ENCODE data around the gene GPD1. TPM values are rescaled to one million over a fixed set of nuclear protein-coding genes. Genes with fewer than 3 reads are reported as not detected.

Gene GPD1
- polyA plus RNA-seq, 4 donors: 97.1 to 198 (median 157) TPM

DNA sequence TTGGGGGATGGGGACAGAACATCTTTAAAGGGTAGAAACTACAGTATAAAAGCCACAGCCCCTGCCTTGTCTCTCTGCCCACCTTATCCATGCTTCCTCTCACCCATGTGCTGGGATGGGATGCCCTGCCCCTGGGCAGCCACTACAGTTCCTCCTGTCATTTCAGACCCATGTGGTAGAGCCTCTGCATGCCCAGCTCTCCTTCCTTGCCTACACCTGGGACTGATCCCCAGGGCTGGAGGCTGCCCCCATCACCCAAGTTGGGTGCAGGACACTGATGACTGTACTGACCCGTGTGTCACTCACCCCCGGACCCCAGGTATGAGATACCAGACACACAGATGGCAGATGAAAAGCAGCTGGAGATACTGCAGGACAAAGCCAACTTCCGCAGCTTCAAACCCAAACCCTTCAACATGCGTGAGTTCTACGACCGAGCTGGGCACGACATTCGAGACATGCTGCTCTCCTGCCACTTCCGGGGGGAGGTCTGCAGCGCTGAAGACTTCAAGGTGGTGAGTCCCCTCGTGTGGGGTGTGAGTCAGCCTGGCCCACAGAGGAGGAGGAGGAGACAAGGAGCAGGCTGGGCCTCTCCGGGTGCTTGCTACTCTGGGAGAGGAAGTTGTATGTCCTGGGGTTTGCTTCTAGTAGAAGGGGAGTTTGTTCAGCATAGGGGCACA is 44.2 kb upstream of the GPD1 start:
- no peak overlapping the region for H3K27ac ChIP-seq (ENCODE audit: low read depth in 1 of 3, low read length in 2 of 3)
- peaks cover 5 to 34% (median 5%) of the 10 kb centered on the region in 3 donors for H3K27me3 ChIP-seq (ENCODE audit: control insufficient read depth in 3 of 3, insufficient read depth in 3 of 3, low read length in 3 of 3)
- DNase-seq (no peak), FAIRE-seq (no peak)
- H3K36me3 ChIP-seq (ENCODE audit: control insufficient read depth in 3 of 3, insufficient read depth in 2 of 3, low read depth in 1 of 3, low read length in 3 of 3): peaks cover 0 to 4% (median 0%) of the 10 kb centered on the region in 3 donors
- 69 to 78% (median 69%) methylated on average over 12 of the region's 12 CpGs for WGBS, 3 donors
- H3K4me1 ChIP-seq (ENCODE audit: control insufficient read depth in 3 of 3, insufficient read depth in 2 of 3, low read depth in 1 of 3, low read length in 2 of 3): peaks cover 0 to 14% (median 0%) of the 10 kb centered on the region in 3 donors
- H3K9me3 ChIP-seq (ENCODE audit: control insufficient read depth in 2 of 2, insufficient read depth in 1 of 2, low read depth in 1 of 2, low read length in 1 of 2): no peaks in the 10 kb centered on the region
- H3K4me3 ChIP-seq (ENCODE audit: low read depth in 1 of 3, low read length in 3 of 3): no peak overlapping the region

DNA sequence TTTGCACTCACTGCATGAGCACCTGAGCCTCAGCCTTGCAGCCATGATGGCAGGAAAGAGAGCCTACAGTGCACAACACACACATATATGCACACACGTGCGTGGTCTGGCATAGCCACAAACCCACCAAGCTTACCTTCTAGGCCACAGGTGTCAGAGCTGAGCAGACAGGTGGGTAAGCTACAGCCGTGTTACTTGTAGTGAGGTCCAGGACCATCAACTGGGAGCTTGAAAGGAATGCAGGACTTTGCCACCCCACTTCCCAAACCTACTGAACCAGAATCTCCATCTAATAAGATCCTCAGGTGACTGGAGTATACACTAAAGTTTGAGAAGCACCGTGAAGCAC is 43.7 kb upstream of the GPD1 start:
- H3K27ac ChIP-seq (ENCODE audit: low read depth in 1 of 3, low read length in 2 of 3): no peak overlapping the region
- DNase-seq: no peak
- H3K4me3 ChIP-seq (ENCODE audit: low read depth in 1 of 3, low read length in 3 of 3): no peak overlapping the region
- H3K4me1 ChIP-seq (ENCODE audit: control insufficient read depth in 3 of 3, insufficient read depth in 2 of 3, low read depth in 1 of 3, low read length in 2 of 3): peaks cover 0 to 14% (median 0%) of the 10 kb centered on the region in 3 donors
- H3K27me3 ChIP-seq (ENCODE audit: control insufficient read depth in 3 of 3, insufficient read depth in 3 of 3, low read length in 3 of 3): peaks cover 5 to 36% (median 5%) of the 10 kb centered on the region in 3 donors
- WGBS, 3 donors: 55 to 68% (median 65%) methylated on average over 4 of the region's 4 CpGs
- no peak for FAIRE-seq
- H3K9me3 ChIP-seq (ENCODE audit: control insufficient read depth in 2 of 2, insufficient read depth in 1 of 2, low read depth in 1 of 2, low read length in 1 of 2): no peaks in the 10 kb centered on the region
- H3K36me3 ChIP-seq (ENCODE audit: control insufficient read depth in 3 of 3, insufficient read depth in 2 of 3, low read depth in 1 of 3, low read length in 3 of 3): peaks cover 0 to 4% (median 0%) of the 10 kb centered on the region in 3 donors

DNA sequence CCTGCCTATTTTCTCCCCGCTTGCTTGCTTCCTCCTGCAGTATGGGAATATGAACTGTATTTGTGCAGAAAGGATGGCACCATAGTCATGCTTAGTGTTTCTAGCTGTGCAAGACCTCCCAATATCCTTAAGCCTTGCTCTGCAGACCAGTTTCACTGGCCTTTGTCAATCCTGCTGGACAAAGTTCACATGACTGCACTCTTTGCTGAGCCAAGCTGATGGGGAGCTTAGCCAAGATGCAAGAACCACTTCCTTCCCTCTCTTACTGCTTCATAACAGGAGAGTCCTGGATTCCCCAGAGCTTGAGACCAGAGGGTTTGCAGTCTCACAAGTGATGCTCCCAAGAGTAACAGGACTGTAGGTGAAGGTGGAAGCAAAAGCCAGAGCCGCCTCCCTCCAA is 42.6 kb upstream of the GPD1 start:
- Histone ChIP-seq H3K9me3 (ENCODE audit: control insufficient read depth in 2 of 2, insufficient read depth in 1 of 2, low read depth in 1 of 2, low read length in 1 of 2) (no peaks in the 10 kb centered on the region), H3K4me3 (ENCODE audit: low read depth in 1 of 3, low read length in 3 of 3) (no peak overlapping the region), H3K36me3 (ENCODE audit: control insufficient read depth in 3 of 3, insufficient read depth in 2 of 3, low read depth in 1 of 3, low read length in 3 of 3) (peaks cover 0 to 4% (median 0%) of the 10 kb centered on the region in 3 donors), H3K27me3 (ENCODE audit: control insufficient read depth in 3 of 3, insufficient read depth in 3 of 3, low read length in 3 of 3) (peaks cover 5 to 27% (median 5%) of the 10 kb centered on the region in 3 donors), H3K27ac (ENCODE audit: low read depth in 1 of 3, low read length in 2 of 3) (no peak overlapping the region), H3K4me1 (ENCODE audit: control insufficient read depth in 3 of 3, insufficient read depth in 2 of 3, low read depth in 1 of 3, low read length in 2 of 3) (peaks cover 0 to 9% (median 0%) of the 10 kb centered on the region in 3 donors)
- DNase-seq (peak; percentile 50 to 52), FAIRE-seq (no peak)
- WGBS, 3 donors: 78 to 88% (median 79%) methylated on average over 2 of the region's 2 CpGs

DNA sequence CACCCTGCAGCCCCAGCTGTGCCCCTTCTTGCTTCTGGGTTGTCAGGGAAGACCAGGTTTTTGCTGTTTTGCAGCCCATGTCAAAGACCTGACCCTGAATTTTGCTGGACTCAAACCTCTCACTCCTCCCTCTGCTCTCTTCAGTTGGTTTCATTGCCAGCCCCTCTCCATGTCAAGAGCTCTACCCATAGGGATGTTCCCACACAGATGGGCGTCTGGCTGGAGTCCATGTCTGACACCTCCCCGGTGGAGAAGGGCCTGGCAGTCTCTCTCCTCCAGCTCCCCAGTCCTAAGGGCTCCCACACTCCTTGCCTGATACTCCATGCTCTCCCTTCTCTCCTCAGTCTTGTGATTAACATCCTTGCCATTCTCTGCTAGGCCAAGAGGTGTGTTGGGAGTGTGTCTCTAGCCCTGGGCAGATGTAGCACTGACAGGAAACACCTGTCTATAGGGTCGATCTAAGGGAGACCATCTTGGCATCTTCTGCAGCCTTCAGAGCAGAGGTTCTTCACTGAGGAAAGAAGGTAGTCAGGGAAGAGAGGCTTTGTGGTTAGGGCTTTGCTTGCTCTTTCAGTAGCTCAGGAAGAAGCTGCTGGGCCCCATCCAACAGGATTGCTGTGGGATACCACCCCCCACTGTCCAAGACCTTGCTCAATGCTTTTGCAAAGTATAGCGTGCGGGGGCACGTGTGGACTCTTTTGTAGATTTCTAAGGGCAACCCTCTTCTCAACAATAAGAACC is 41.7 kb upstream of the GPD1 start:
- no peak overlapping the region for H3K27ac ChIP-seq (ENCODE audit: low read depth in 1 of 3, low read length in 2 of 3)
- peaks cover 0 to 18% (median 0%) of the 10 kb centered on the region in 3 donors for H3K27me3 ChIP-seq (ENCODE audit: control insufficient read depth in 3 of 3, insufficient read depth in 3 of 3, low read length in 3 of 3)
- H3K4me3 ChIP-seq (ENCODE audit: low read depth in 1 of 3, low read length in 3 of 3): no peak overlapping the region
- 64 to 69% (median 65%) methylated on average over 6 of the region's 6 CpGs for WGBS, 3 donors
- H3K36me3 ChIP-seq (ENCODE audit: control insufficient read depth in 3 of 3, insufficient read depth in 2 of 3, low read depth in 1 of 3, low read length in 3 of 3): peaks cover 0 to 4% (median 0%) of the 10 kb centered on the region in 3 donors
- DNase-seq: no peak
- FAIRE-seq: no peak
- no peaks in the 10 kb centered on the region for H3K9me3 ChIP-seq (ENCODE audit: control insufficient read depth in 2 of 2, insufficient read depth in 1 of 2, low read depth in 1 of 2, low read length in 1 of 2)
- peaks cover 0 to 2% (median 0%) of the 10 kb centered on the region in 3 donors for H3K4me1 ChIP-seq (ENCODE audit: control insufficient read depth in 3 of 3, insufficient read depth in 2 of 3, low read depth in 1 of 3, low read length in 2 of 3)

DNA sequence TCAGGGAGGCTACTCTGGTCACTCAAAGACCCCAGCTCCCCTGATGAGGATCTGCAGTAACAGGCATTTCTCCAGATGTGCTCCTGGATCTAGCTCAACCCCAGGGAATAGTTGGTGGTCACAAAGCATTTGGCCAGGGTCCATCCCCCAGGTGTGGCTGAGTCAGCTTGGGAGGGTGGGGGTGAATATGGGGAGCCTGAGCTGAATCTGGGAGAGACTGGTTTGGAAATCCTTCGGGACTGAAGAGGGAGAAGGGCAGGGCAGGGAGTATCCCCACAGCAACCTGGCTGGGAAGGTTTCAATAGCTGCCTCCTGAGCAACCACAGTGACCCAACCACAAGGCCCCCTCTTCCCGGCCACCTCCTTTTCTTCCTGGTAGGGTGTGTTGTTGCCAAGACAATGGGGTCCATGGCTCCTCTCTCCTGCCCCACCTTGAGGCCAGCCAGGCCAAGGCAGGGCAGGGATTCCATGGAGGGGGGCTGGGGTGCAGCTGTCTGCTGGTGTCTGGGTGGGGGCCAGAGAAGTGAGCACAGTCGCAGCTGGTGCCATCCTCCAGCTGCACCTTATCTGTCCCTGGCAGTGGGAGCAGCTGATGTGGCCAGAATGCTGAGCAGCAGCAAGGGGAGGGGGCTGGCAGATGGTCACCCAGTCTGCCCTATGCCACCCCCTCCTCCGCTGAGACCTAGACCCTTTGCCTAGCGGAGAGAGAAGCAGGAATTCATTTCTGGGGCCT is 40.9 kb upstream of the GPD1 start:
- no peak overlapping the region for H3K27ac ChIP-seq (ENCODE audit: low read depth in 1 of 3, low read length in 2 of 3)
- peaks cover 0 to 17% (median 0%) of the 10 kb centered on the region in 3 donors for H3K27me3 ChIP-seq (ENCODE audit: control insufficient read depth in 3 of 3, insufficient read depth in 3 of 3, low read length in 3 of 3)
- peaks cover 0 to 4% (median 0%) of the 10 kb centered on the region in 3 donors for H3K36me3 ChIP-seq (ENCODE audit: control insufficient read depth in 3 of 3, insufficient read depth in 2 of 3, low read depth in 1 of 3, low read length in 3 of 3)
- no peaks in the 10 kb centered on the region for H3K9me3 ChIP-seq (ENCODE audit: control insufficient read depth in 2 of 2, insufficient read depth in 1 of 2, low read depth in 1 of 2, low read length in 1 of 2)
- H3K4me1 ChIP-seq (ENCODE audit: control insufficient read depth in 3 of 3, insufficient read depth in 2 of 3, low read depth in 1 of 3, low read length in 2 of 3): no peaks in the 10 kb centered on the region
- WGBS, 3 donors: 64 to 77% (median 72%) methylated on average over 5 of the region's 5 CpGs
- FAIRE-seq (no peak), DNase-seq (no peak)
- no peak overlapping the region for H3K4me3 ChIP-seq (ENCODE audit: low read depth in 1 of 3, low read length in 3 of 3)

DNA sequence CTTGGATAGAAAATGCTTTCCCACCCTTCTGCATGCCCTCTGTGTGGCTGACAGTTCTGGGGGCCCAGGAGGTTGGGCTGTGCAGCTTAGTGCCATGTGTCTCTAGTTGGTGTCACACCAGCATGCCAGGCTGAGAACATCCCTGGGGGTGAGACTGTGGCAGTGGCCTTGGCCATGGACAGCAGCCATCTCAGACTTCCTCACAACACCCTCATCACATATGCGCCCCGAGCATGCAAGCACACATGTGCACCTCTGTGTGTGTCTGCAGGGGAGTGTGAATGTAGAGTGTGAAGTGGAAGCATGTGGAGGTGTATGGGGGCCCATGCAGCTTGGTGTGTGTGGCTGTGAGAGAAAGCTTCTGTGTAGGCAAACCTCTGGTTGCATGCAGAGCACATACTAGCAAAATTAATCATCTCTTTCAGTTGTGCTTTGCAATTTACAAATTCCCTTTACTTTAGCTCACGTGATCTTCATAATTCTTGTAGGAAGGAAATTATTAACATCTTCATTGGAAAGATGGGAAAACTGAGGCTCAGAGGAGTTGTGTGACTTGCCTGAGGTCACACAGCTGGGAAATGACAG is 38.0 kb upstream of the GPD1 start:
- peak overlapping the region in 1 of 3 donors; percentile 55 for H3K27ac ChIP-seq (ENCODE audit: low read depth in 1 of 3, low read length in 2 of 3)
- WGBS, 3 donors: 79 to 88% (median 79%) methylated on average over 3 of the region's 3 CpGs
- H3K4me1 ChIP-seq (ENCODE audit: control insufficient read depth in 3 of 3, insufficient read depth in 2 of 3, low read depth in 1 of 3, low read length in 2 of 3): peaks cover 0 to 2% (median 0%) of the 10 kb centered on the region in 3 donors
- peaks cover 0 to 7% (median 0%) of the 10 kb centered on the region in 3 donors for H3K27me3 ChIP-seq (ENCODE audit: control insufficient read depth in 3 of 3, insufficient read depth in 3 of 3, low read length in 3 of 3)
- H3K9me3 ChIP-seq (ENCODE audit: control insufficient read depth in 2 of 2, insufficient read depth in 1 of 2, low read depth in 1 of 2, low read length in 1 of 2): no peaks in the 10 kb centered on the region
- DNase-seq (no peak), FAIRE-seq (no peak)
- no peak overlapping the region for H3K4me3 ChIP-seq (ENCODE audit: low read depth in 1 of 3, low read length in 3 of 3)
- no peaks in the 10 kb centered on the region for H3K36me3 ChIP-seq (ENCODE audit: control insufficient read depth in 3 of 3, insufficient read depth in 2 of 3, low read depth in 1 of 3, low read length in 3 of 3)

DNA sequence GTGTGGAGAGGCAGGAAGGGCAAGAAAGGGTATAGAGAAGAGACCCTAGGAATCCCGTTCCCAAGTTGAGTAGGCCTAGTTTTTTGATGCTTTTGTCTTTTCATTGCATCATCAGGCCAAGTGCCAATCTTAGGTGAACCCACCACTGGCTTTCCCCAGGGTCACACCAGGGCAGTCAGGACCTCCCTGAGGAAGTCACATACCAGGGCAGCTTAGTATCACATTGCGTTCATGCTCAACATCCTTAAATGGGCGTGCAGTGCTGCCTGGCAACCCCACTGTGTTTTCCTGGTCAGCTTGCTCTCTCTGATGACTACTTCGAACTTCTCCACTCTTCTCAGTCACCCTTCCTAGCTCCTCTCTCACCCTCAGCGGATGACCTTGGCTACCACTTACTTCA is 37.4 kb upstream of the GPD1 start:
- FAIRE-seq (no peak), DNase-seq (no peak)
- H3K9me3 ChIP-seq (ENCODE audit: control insufficient read depth in 2 of 2, insufficient read depth in 1 of 2, low read depth in 1 of 2, low read length in 1 of 2): no peaks in the 10 kb centered on the region
- no peak overlapping the region for H3K4me3 ChIP-seq (ENCODE audit: low read depth in 1 of 3, low read length in 3 of 3)
- H3K36me3 ChIP-seq (ENCODE audit: control insufficient read depth in 3 of 3, insufficient read depth in 2 of 3, low read depth in 1 of 3, low read length in 3 of 3): no peaks in the 10 kb centered on the region
- H3K27me3 ChIP-seq (ENCODE audit: control insufficient read depth in 3 of 3, insufficient read depth in 3 of 3, low read length in 3 of 3): peaks cover 0 to 7% (median 0%) of the 10 kb centered on the region in 3 donors
- H3K4me1 ChIP-seq (ENCODE audit: control insufficient read depth in 3 of 3, insufficient read depth in 2 of 3, low read depth in 1 of 3, low read length in 2 of 3): peaks cover 0 to 2% (median 0%) of the 10 kb centered on the region in 3 donors
- 54 to 76% (median 76%) methylated on average over 5 of the region's 5 CpGs for WGBS, 3 donors
- H3K27ac ChIP-seq (ENCODE audit: low read depth in 1 of 3, low read length in 2 of 3): peak overlapping the region in 1 of 3 donors; percentile 55

DNA sequence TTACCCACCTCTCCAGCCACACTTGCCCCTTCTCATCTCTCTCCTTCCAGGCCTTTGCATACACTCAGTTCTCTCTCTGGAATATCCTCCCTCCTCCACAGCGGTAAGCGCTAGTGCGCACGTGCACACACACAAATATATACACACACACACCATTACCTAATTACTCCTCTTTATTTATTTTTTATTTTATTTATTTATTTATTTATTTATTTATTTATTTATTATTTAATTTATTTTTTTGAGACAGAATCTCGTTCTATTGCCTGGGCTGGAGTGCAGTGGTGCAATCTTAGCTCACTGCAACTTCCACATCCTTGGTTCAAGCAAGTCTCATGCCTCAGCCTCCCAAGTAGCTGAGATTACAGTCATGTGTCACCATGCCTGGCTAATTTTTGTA is 34.7 kb upstream of the GPD1 start:
- Histone ChIP-seq H3K36me3 (ENCODE audit: control insufficient read depth in 3 of 3, insufficient read depth in 2 of 3, low read depth in 1 of 3, low read length in 3 of 3) (no peaks in the 10 kb centered on the region), H3K27me3 (ENCODE audit: control insufficient read depth in 3 of 3, insufficient read depth in 3 of 3, low read length in 3 of 3) (peaks cover 0 to 3% (median 0%) of the 10 kb centered on the region in 3 donors), H3K27ac (ENCODE audit: low read depth in 1 of 3, low read length in 2 of 3) (no peak overlapping the region), H3K4me3 (ENCODE audit: low read depth in 1 of 3, low read length in 3 of 3) (no peak overlapping the region), H3K4me1 (ENCODE audit: control insufficient read depth in 3 of 3, insufficient read depth in 2 of 3, low read depth in 1 of 3, low read length in 2 of 3) (peaks cover 0 to 2% (median 0%) of the 10 kb centered on the region in 3 donors), H3K9me3 (ENCODE audit: control insufficient read depth in 2 of 2, insufficient read depth in 1 of 2, low read depth in 1 of 2, low read length in 1 of 2) (no peaks in the 10 kb centered on the region)
- WGBS, 3 donors: 91 to 94% (median 92%) methylated on average over 5 of the region's 5 CpGs
- no peak for FAIRE-seq
- no peak for DNase-seq
